Left cardiac atrium (tissue), 4 donors: ENCODE data around the gene GULP1. TPM values are rescaled to one million over a fixed set of nuclear protein-coding genes. Genes with fewer than 3 reads are reported as not detected.

Experiments
- ATAC-seq, 2 donors: fragments of 200-7000 bp; cut with Tn5 transposase; one replicate each; pipeline ENCODE4 v1.9.1; 2020; ENCODE audit warnings: mild to moderate bottlenecking in 2 of 2, moderate library complexity in 2 of 2
- DNase-seq: peaks from one replicate; pipeline ENCODE4 v3.0.0-alpha.2; 2020
- intact Hi-C, 2 donors: fragments of 100-400 bp; cut with DNase I; formaldehyde crosslinking; loops; one replicate each; pipeline versions ENCODE4 v1.14.1 to v1.15.1; 2022 to 2023
- total RNA-seq, 2 donors: library from RNA; stranded (reverse); fragmentation: NEBNext Ultra II Directional; extraction: Animal tissue kit (Norgen Biotek cat#: 25700); gene quantifications; one replicate each; pipeline ENCODE4 v1.2.1, GENCODE V29; 2021
- donor health status: DM: no; HTN: yes; CAD: no.
- donor health status: DM: no; HTN: yes; CAD: no; lungs with severe emphysema.
- donor health status: DM: yes; HTN: yes; CAD: no.
- donor health status: Dilated cardiomyopathy.

Gene GULP1
- total RNA-seq, 2 donors from 2014 or later = 10.8 to 17.4 TPM

- DNase-seq = no peak
- ATAC-seq = no peak
- intact Hi-C loops = no loop called here
Observed at GRCh38 chr2:188318161-188318749, 26.6 kb downstream of the GULP1 start.

DNA sequence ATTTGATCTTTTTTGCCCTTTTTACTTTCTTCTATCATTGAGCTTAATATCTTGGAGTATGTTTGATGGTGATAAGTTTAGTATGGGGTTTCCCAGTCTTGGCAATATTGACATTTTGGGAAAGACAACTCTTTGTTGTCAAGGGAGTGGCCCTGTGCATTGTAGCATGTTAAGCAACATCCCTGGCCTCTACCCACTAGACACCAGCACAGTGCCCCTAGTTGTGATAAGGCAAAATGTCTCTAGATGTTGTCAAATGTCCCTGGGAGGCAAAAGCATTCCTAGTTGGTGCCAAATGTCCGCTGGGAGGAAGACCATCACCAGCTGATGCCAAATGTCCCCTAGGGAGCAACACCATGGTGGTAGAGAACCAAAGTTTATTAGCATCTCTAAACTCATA lies 28.2 kb downstream of the GULP1 start:
- intact Hi-C loops = no loop called here
- no peak for ATAC-seq
- no peak for DNase-seq

DNA sequence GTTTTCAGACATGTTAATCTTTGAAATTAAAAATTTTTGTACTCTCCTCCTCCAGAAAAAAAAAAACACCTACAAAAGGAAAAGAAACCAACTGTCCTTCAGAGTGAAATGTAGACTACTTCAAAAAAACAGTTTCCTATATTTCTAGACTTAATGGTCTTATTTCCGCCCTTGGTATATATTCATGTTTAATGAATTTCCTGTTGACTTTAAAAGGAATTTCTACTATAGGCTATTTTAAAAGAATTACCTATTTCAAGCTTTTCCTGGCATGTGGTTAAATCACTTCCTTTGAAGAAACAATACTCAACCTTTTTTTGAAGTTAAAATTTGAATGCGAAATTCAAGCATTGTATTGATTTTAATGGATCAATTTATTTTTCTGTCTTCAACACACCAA lies 29.2 kb downstream of the GULP1 start:
- DNase-seq (no peak), ATAC-seq (no peak)
- intact Hi-C loops = no loop called here

DNA sequence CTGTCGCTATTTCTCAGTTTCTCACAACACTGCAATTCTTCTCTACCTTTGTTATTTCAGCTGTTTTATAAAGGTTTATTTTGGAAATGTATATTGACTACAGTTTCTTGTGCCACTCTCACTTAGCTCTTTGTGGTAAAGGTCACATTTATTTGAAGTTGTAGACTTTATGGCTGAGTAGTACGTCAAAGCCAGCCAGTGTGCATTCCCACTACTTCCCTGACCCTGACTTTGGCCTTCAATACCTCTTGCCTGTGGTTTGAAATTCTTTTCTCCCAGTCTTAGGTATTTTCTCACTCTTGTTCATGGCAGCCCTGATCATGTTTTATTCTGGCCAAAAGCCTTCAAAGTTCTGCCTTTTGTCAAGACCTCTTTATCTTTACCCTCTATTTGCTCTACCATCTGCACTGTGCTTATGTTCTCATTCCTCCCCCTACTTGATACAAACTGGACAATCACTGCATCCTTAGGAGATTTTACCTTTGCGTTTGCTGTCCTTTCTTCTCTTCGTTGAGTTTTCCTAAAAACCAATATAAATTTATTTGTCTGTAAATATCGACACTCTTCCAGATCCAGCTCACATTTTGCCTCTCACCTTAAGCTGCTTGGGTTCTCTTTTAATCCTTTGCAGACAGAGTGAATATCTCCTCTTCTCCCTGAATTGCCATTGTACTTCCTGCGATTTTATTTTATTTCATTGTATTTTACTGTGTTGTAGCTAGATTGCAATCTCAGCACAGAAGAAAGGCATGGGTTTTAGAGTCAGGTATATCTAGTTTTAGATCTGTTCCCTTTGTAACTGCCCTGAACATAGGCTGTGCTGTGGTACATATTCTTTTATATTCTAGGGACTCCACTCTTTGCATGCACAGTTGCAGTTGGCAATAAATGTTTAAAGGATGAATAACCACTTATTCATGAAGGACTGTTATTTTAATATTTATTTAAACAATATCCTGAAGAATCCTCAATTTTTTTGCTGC lies 31.2 kb downstream of the GULP1 start:
- ATAC-seq (no peak), DNase-seq (no peak)
- intact Hi-C loops = no loop called here

GRCh38 chr2:188324067-188324466 lies 32.4 kb downstream of the GULP1 start:
- ATAC-seq (no peak), DNase-seq (no peak)
- intact Hi-C loops = no loop called here

DNA sequence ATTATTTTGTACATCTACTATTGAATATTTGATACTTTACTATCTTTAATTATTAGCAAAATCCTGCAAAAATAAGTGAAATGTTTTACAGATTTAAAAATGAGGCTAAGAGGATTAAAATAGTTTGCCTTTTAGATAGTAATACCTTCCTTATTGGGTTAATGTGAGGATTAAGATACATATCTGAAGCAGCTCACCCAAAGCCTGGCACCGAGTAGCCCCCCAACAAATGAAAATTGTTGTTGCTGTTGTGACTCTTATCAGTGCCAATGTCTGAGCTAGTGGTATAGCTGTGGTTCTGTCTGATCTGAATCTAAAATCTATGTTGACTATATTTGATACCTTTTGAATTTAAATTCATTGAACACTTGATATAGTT lies 34.6 kb downstream of the GULP1 start:
- intact Hi-C loops = no loop called here
- DNase-seq (no peak), ATAC-seq (no peak)

- ATAC-seq (peak; percentile 62 to 68), DNase-seq (no peak)
- intact Hi-C loops = no loop called here
Observed at GRCh38 chr2:188326669-188327301, 35.1 kb downstream of the GULP1 start.

DNA sequence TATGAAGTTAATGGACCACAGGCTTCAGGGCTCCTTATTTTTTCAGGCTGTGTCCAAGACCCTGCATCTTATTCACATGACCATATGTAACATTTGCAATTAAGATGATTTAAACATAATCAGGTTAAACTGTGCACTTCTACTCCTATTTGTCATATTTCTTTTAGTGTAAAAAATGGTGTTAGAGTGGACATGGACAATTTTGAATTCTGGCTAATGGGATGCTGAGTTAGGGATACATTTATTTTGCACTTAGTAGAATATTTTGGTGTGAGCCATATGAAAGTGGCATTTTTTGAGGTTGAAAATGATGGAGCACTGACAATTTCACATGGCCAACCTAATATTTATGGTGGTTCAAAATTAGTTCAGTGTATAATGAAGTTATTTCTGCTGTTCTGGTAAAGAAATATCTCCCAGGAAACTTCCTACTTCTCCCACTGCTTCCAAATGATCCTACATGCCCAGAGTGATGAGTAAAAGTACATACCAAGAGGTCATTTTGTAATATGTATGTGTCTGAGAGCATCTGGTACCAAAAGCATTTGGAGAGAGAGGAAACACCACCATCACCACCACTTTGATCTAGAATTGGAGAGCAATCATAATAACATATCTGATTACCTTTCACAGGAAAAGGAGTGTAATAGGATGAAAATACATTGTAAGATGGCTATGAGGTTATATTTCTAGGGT lies 36.0 kb downstream of the GULP1 start:
- DNase-seq (no peak), ATAC-seq (no peak)
- intact Hi-C loops = no loop called here

DNA sequence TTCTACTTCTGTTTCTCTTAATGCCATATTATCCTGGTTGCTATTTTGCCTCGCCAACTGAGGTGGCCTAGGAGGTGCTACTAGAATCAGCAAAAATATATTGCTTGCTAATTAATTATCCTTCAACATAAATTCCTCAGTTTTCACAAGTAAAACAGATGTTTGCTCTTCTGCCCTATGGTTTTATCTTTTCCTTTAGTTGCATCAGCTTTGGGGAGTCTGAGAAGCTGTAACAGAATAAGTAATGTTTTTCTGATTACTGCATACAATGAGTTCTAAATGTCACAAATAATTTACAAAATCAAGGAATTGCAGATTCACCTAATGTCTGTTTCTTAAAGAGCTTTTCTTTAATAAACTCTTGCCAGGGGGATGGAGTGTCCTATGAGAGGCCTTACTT lies 36.7 kb downstream of the GULP1 start:
- intact Hi-C loops = no loop called here
- ATAC-seq (no peak), DNase-seq (no peak)

DNA sequence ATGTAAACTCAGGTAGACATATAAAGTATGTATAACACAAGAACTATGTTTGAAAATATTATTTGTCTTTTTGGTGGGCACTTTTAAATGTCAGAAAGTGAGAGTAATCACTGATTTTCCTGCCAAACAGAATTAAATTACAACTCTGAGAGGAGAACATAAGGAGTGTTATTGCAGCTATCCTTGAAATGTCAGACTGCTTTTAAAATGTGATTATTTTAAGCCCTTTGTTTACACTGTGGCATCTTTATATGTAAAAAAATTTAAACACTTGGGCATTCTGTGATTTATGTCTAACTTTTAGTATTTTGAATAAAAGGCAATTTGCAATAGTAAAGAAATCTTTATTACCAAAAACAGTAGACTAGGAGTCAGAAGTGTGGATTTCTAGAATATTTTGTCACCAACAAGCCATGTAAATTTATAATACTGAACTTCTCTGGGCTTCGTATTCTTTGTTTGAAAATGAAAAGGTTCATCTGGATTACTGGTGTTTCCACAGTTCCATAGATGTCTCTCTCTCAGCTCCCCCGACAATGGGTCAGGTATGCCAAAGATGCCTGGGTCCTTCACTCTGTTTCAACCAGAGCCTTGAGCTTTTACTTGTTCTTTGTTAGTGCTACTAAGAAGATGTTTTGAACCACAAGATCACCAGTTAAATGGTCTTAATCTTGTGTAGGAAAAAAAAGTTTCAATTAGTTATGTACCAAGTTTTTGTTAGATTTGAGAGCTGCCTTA lies 38.8 kb downstream of the GULP1 start:
- ATAC-seq (no peak), DNase-seq (no peak)
- intact Hi-C loops = no loop called here

- intact Hi-C loops = no loop called here
- DNase-seq (no peak), ATAC-seq (no peak)
Observed at GRCh38 chr2:188332619-188333018, 40.9 kb downstream of the GULP1 start.

- intact Hi-C loops = no loop called here
- peak; percentile 21 for DNase-seq
- ATAC-seq = peak; percentile 59 to 78
Observed at GRCh38 chr2:188333751-188334524, 42.3 kb downstream of the GULP1 start.

DNA sequence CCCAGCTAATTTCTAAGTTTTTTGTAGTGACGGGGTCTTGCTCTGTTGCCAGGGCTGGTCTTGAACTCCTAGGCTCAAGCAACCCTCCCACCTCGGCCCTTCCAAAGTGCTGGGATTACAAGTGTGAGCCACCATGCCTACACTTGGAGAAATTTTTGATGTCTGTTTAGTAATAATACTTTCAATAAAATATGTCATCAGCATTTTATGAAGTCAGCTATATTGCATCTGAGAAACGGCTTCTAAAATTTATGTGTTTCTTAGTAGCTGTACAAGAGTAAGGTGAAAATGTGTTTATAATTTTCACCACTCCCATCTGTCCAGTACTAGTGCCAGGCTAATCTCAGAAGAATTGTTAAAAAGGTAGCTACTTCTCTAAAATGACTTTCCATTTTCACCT lies 46.8 kb downstream of the GULP1 start:
- ATAC-seq = no peak
- no peak for DNase-seq
- intact Hi-C loops = no loop called here

GRCh38 chr2:188340257-188340656 lies 48.6 kb downstream of the GULP1 start:
- intact Hi-C loops = no loop called here
- DNase-seq (no peak), ATAC-seq (no peak)

GRCh38 chr2:188345020-188345419 lies 53.3 kb downstream of the GULP1 start:
- intact Hi-C loops = no loop called here
- DNase-seq (no peak), ATAC-seq (no peak)

DNA sequence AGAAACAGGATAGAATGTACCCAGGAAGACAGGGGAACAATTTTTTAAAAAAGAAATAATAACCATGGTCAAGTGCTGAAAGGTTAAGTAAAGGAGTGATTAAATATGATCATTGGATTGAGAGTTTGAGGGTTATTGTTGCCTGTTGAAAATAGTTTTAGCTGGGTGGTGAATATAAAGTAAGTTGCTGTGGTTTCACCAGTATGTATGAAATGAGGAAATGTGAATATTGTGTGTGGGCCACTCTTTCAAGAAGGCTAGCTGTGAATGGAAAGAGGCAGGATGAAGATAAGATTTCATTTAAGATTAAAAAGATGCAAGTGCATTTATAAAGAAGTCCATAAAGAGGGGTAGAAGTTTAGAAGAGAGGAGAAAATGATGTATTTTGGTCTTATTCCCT lies 53.8 kb downstream of the GULP1 start:
- intact Hi-C loops = no loop called here
- DNase-seq = no peak
- no peak for ATAC-seq

DNA sequence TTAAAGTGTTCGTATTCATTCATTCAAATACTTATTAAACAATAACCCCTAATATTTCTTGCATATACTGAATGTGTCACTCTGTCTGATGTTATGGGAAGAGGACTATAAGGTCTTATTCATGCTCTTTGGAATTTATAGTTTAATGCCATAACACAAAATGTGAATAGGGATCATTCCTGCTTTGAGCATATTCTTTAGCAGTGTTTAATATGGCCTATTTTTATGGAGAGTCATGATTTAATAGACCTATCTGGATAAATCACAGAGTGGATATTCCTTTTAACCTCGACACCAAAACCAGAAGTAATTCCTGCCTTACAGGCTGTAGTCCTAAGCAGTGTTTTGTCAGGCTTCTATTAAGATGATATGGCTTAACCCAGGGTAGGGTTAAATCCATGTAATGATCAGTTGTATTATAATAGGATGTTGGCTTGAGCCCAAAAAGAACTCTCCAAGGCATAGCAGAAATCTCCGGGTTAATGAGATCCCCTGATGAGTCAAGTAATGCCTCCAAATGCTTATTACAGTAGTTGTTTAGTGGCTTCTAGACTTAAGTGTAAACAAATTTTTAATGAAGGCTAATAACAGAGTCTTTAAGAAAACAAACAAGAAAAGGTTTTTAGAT lies 54.3 kb downstream of the GULP1 start:
- no peak for ATAC-seq
- DNase-seq = no peak
- intact Hi-C loops = no loop called here

GRCh38 chr2:188349019-188349418 lies 57.3 kb downstream of the GULP1 start:
- ATAC-seq (no peak), DNase-seq (no peak)
- intact Hi-C loops = no loop called here
